ENCODE data around the gene COL16A1.

DNA sequence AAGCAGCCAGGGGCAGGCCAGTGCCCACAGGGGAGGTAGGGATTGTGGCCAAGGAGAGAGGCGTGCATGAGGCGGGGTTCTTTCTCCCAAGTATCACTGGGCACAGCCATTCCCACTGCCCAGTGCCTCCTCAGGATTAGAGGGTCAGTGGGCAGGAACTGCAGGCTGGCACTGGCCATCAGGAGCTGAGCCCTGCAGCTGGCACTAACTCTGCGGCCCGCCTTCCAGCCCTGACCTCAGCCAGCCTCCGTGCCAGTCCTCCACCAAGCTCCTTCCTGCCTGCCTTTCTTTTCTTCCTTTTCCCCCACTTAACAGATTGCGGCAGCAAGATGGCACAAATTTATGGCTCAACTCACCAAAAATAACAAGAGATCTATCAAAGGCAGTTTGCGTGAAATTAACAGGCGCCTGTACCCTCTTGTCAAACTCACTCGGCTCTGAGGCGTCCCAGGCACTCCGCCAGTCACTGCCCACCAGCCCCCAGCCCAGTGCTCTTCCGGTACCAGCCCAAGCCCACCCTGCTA lies 49.2 kb upstream of the COL16A1 start:
- TF ChIP-seq CTCF (IDR thresholded peaks at IDR 0.05) (no peak), SIN3A (IDR thresholded peaks at IDR 0.05; ENCODE audit: borderline replicate concordance, low read depth, low read length) (no peak), NFIC (IDR thresholded peaks at IDR 0.05; ENCODE audit: borderline replicate concordance) (no peak), NRF1 (IDR thresholded peaks at IDR 0.05; ENCODE audit: low read depth, low read length) (no peak), TAF1 (IDR thresholded peaks at IDR 0.05; ENCODE audit: borderline replicate concordance, low read depth, low read length) (no peak), EZH2phosphoT487 (IDR thresholded peaks at IDR 0.05; ENCODE audit: borderline replicate concordance, low read depth) (no peak), POLR2AphosphoS5 (IDR thresholded peaks at IDR 0.05; ENCODE audit: low read depth, low read length) (no peak), FOXM1 (IDR thresholded peaks at IDR 0.05; ENCODE audit: low read depth) (no peak), MEF2A (IDR thresholded peaks at IDR 0.05; ENCODE audit: borderline replicate concordance, low read depth) (no peak), USF1 (IDR thresholded peaks at IDR 0.05; ENCODE audit: borderline replicate concordance, low read depth) (no peak), EP300 (IDR thresholded peaks at IDR 0.05; ENCODE audit: borderline replicate concordance in 1 of 2, low read depth in 1 of 2, low read length in 1 of 2) (no peak), REST (IDR thresholded peaks at IDR 0.05; ENCODE audit: low read depth, low read length) (no peak), JUND (IDR thresholded peaks at IDR 0.05) (no peak)

Measured in SK-N-SH (cell line).